ENCODE results near the gene FKBP14. TPM values are rescaled to one million over a fixed set of nuclear protein-coding genes. Genes with fewer than 3 reads are reported as not detected.

The FKBP14 gene, protein sequence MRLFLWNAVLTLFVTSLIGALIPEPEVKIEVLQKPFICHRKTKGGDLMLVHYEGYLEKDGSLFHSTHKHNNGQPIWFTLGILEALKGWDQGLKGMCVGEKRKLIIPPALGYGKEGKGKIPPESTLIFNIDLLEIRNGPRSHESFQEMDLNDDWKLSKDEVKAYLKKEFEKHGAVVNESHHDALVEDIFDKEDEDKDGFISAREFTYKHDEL
- 10 to 100 TPM; 60.0 to 73.0 (median 64.4) TPM for total RNA-seq (2021; fragmentation: NEBNext Ultra II Directional; extraction: Animal tissue kit (Norgen Biotek cat#: 25700))
- long read RNA-seq, full-length matches to known transcripts, result 80 of 96 reads
- long read RNA-seq, partial matches to known transcripts, result 0 of 96 reads
- long read RNA-seq, other reads (novel, unspliced or antisense), result 16 of 96 reads

DNA sequence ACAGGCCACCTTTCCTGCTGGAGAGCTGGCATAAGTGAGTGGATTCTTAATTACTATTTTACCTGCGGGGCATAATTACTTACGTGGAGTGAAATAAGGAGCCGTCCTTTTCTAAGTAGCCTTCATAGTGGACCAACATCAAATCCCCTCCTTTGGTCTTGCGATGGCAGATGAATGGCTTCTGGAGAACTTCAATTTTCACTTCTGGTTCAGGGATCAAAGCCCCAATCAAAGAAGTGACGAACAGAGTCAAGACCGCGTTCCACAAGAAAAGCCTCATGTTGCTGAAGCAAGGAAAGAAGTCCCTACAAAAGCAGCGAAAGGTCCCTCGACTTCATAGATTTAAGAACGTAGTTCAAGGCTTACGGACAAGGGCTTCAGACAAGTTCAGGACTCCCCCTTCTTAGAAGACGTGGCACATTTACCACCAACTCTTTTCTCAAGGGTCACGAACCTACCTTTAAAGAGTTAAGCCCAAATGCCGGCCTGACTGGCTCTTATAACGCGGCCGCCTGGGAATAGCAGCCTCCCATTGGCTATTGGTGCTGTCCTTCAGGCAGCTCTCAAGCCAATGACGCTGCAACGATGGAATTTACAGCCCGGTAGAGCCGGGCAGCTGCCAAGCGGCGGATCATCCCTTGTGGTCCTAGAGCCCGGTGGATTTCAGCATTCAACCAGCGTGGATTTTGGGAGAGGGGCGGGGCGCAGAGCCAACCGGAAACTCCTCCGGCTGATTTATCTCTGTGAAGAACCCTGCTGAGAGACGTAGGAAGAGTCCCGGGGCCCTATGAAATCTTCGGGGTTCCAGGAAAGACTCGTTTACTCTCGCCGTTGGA is at the start of gene FKBP14:
FKBP14 (minus strand) TSS at position 474 of the 836 bp plus-strand sequence; CDS start at position 280, 194 bp downstream.
- Mint-ChIP-seq H3K27ac (peak within 1 kb of the TSS; percentile 95), H3K27me3 (ENCODE audit: insufficient read depth) (no peaks in the 10 kb centered on the region; the same call in 1 of the 2 replicates), H3K9me3 (no peaks in the 10 kb centered on the region), H3K36me3 (ENCODE audit: low read depth) (peaks cover 16% of the 10 kb centered on the region), H3K4me3 (no peak within 1 kb of the TSS; the same call in 1 of the 2 replicates), H3K4me1 (ENCODE audit: low read depth) (peaks cover 41% of the 10 kb centered on the region)
- TF ChIP-seq, protein P1, sequence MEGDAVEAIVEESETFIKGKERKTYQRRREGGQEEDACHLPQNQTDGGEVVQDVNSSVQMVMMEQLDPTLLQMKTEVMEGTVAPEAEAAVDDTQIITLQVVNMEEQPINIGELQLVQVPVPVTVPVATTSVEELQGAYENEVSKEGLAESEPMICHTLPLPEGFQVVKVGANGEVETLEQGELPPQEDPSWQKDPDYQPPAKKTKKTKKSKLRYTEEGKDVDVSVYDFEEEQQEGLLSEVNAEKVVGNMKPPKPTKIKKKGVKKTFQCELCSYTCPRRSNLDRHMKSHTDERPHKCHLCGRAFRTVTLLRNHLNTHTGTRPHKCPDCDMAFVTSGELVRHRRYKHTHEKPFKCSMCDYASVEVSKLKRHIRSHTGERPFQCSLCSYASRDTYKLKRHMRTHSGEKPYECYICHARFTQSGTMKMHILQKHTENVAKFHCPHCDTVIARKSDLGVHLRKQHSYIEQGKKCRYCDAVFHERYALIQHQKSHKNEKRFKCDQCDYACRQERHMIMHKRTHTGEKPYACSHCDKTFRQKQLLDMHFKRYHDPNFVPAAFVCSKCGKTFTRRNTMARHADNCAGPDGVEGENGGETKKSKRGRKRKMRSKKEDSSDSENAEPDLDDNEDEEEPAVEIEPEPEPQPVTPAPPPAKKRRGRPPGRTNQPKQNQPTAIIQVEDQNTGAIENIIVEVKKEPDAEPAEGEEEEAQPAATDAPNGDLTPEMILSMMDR (IDR thresholded peaks at IDR 0.05), result no peak
- peak; percentile 100 for DNase-seq

DNA sequence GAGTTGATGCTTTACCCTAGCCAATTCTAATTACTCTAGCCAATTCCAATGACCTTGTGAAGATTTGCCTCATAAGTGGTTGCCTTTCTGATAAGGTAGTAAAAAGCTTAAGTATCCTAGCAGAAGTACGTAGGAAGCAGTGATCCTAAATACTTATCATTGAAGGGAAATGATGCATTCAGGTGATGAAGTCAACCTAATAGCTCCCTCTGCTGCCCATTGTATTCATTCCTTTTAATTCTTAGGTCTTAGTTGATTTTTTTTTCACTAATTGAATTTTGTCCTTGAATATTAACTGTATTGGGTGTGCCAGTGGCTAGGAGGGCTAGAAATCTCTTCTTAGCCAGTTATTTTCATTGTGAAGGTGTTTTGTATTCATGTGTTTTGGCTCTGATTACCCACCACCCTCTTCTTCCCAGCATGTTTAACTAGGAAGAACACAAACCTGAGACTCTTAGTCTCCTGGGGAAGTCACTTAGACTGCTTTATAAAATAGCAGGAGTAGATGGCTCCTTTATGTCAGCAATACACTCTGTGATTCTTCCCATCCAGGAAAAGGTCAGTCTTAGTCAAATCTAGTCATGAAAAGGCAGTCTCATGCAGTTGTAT is 48.0 kb upstream of the FKBP14 start:
- DNase-seq, result peak; percentile 41
- TF ChIP-seq, protein P1 (IDR thresholded peaks at IDR 0.05), result peak; percentile 79
- Mint-ChIP-seq H3K4me1 (ENCODE audit: low read depth) (peaks cover 11% of the 10 kb centered on the region), H3K4me3 (no peak overlapping the region), H3K9me3 (no peaks in the 10 kb centered on the region), H3K27ac (no peak overlapping the region), H3K27me3 (ENCODE audit: insufficient read depth) (no peaks in the 10 kb centered on the region), H3K36me3 (ENCODE audit: low read depth) (peaks cover 11% of the 10 kb centered on the region)

DNA sequence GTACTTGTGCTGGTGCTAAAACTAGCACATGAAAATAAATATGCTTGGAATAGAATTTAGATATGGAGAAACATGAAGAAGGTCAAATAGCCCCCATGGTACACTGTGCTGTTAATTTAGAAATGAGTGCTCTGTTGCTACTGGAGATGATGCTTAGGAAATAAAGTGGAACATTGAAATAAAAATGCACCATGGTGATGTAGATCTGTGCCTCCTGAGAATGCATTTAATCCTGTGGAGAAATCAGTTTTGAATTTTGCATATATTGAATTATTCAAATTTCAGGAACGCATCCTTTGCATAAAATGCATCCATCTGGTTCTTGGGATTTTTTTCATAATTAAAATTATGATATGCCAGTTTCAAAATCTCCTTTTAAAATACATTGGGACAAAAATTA is 46.2 kb upstream of the FKBP14 start:
- Mint-ChIP-seq H3K4me1 (ENCODE audit: low read depth) (peaks cover 27% of the 10 kb centered on the region), H3K27me3 (ENCODE audit: insufficient read depth) (no peaks in the 10 kb centered on the region), H3K27ac (no peak overlapping the region), H3K4me3 (no peak overlapping the region), H3K9me3 (no peaks in the 10 kb centered on the region), H3K36me3 (ENCODE audit: low read depth) (peaks cover 6% of the 10 kb centered on the region)
- TF ChIP-seq, protein P1 (IDR thresholded peaks at IDR 0.05), result no peak
- no peak for DNase-seq

DNA sequence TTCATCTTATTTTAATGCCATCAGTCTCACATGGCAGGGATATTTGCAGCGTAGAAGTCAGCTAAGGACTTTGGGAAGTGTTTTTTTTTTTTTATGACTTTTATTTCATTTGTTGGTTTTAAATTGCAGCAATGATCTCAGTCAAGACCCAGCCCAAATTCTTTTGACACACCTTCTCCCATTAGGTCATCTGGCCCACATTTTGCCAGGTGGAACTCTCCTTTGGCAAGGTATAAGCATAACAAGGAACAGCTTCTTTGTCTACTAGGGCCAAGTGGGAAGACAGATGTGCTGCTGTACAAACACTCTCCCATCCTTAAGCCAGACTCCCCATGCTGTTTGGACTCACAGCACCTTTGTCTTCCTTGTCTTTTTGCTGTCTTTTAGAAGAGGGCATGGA is 43.5 kb upstream of the FKBP14 start:
- Mint-ChIP-seq H3K36me3 (ENCODE audit: low read depth) (peaks cover 6% of the 10 kb centered on the region), H3K4me3 (no peak overlapping the region), H3K9me3 (no peaks in the 10 kb centered on the region), H3K4me1 (ENCODE audit: low read depth) (peaks cover 30% of the 10 kb centered on the region), H3K27me3 (ENCODE audit: insufficient read depth) (no peaks in the 10 kb centered on the region), H3K27ac (no peak overlapping the region)
- no peak for DNase-seq
- TF ChIP-seq, protein P1 (IDR thresholded peaks at IDR 0.05), result no peak

DNA sequence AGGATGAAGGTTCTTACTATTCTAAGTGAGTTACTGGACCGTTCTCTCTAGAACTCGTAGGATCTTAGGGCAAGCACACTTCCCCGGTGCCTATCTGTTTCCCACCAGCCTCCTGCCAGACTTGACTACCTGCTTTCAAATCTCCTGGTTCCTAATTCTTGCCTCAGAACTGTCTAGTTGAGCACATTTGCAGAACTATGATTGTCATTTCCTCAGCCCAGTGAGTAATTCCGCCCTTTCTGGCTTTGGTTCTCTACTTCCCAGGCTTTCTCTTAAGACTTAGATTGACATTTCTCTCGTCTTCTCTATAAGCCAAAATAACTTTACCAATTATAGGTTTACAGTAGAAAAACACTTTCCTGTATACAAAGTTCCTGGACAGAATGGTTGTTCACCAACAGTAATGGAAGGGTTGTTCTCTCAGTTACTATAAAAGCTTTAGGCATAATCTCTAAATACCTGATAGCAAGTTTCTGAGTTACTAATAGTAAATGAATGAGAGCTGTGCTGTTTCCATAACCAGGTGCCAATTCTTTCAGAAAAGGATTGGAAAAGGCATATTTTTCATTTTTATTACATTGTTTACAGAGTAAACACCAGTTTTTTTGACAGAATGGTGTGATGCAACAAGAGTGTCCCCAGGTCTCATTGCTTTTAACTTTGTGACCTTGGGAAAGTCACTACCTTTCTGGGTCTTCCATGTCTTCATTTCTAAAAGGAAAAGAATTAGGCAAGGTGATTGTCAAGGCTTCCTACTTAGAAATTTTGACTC is 42.8 kb upstream of the FKBP14 start:
- Mint-ChIP-seq H3K27me3 (ENCODE audit: insufficient read depth) (no peaks in the 10 kb centered on the region), H3K9me3 (no peaks in the 10 kb centered on the region), H3K4me1 (ENCODE audit: low read depth) (peaks cover 23% of the 10 kb centered on the region), H3K36me3 (ENCODE audit: low read depth) (peaks cover 6% of the 10 kb centered on the region), H3K27ac (no peak overlapping the region), H3K4me3 (no peak overlapping the region)
- TF ChIP-seq, protein P1 (IDR thresholded peaks at IDR 0.05), result no peak
- DNase-seq, result no peak
